GM12878 (cell line): ENCODE results near the gene LKAAEAR1. TPM values are rescaled to one million over a fixed set of nuclear protein-coding genes. Genes with fewer than 3 reads are reported as not detected.
A peak's percentile ranks its signal among the peaks of the same experiment; 100 is the strongest.

Experiments
- ATAC-seq: fragments of 200-7000 bp; cut with Tn5 transposase; 3 replicates; pipeline ENCODE4 v1.9.1; 2020; ENCODE audit warnings: mild to moderate bottlenecking, moderate library complexity
- BruUV-seq: library from RNA; stranded (reverse); fragments of 400-500 nt; replicated peaks from 2 replicates; lab custom pipeline; 2021; lab: Mats Ljungman, UMichigan
- CTCF ChIA-PET: fragments of 300-600 bp; sonication (Branson Sonifier 250); formaldehyde crosslinking; extraction: SDS; loops from one replicate; lab custom pipeline; 2021; ENCODE audit warnings: inconsistent platforms; lab: Yijun Ruan, JAX
- POLR2A ChIA-PET: fragments of 350-600 bp; formaldehyde crosslinking; extraction: SDS; loops from one replicate; lab custom pipeline; 2021; ENCODE audit warnings: inconsistent platforms; lab: Charles Lee
- RAD21 ChIA-PET: fragments of 300-600 bp; sonication (Branson Sonifier 250); formaldehyde crosslinking; loops from one replicate; lab custom pipeline; 2023; ENCODE audit warnings: antibody characterized with exemption; ENCODE audit not compliant: unreplicated experiment; lab: Charles Lee
- SMC1A ChIA-PET: fragments of 300-600 bp; sonication (Branson Sonifier 250); formaldehyde crosslinking; loops from one replicate; lab custom pipeline; 2023; ENCODE audit not compliant: unreplicated experiment, uncharacterized antibody; lab: Charles Lee
- DNase-seq: peaks from one replicate; pipeline ENCODE4 v3.0.0-alpha.2; 2011; ENCODE audit warnings: low read depth, low spot score
- FAIRE-seq: peaks from 3 replicates; lab custom pipeline; 2011; peaks lifted over from hg19 to GRCh38; lab: Jason Lieb, UNC
- H2AFZ ChIP-seq: 2 replicates; pipeline ENCODE4 v1.6.0; 2011; ENCODE audit warnings: low read depth, low read length, control low read depth; ENCODE audit not compliant: control insufficient read depth
- H3K27ac ChIP-seq: 2 replicates; pipeline ENCODE4 v1.5.1; 2011; ENCODE audit warnings: control low read depth; ENCODE audit not compliant: control insufficient read depth, insufficient read depth
- H3K27me3 ChIP-seq, 2 experiments: replicated peaks in 1 of 2; 2 replicates each; pipeline versions ENCODE4 v1.6.0 to v1.6.1; 2011; ENCODE audit warnings: low read length in 1 of 2; ENCODE audit not compliant: control insufficient read depth in 2 of 2, insufficient read depth in 2 of 2
- H3K36me3 ChIP-seq, 2 experiments: 2 replicates each; pipeline ENCODE4 v1.5.1; 2011; ENCODE audit warnings: low read length in 1 of 2; ENCODE audit not compliant: control insufficient read depth in 2 of 2, insufficient read depth in 2 of 2
- H3K4me1 ChIP-seq: 2 replicates; pipeline ENCODE4 v1.6.1; 2011; ENCODE audit warnings: mild to moderate bottlenecking, low read length, moderate library complexity, mixed read lengths; ENCODE audit not compliant: control insufficient read depth, insufficient read depth
- H3K4me2 ChIP-seq: 2 replicates; pipeline ENCODE4 v1.6.0; 2011; ENCODE audit warnings: control low read depth; ENCODE audit not compliant: control insufficient read depth, insufficient read depth
- H3K4me3 ChIP-seq: fragments of 200-600 bp; sonication (generic); 2 replicates; pipeline ENCODE4 v1.5.1; 2016
- H3K79me2 ChIP-seq: 2 replicates; pipeline ENCODE4 v1.6.0; 2011; ENCODE audit warnings: low read length; ENCODE audit not compliant: control insufficient read depth, insufficient read depth
- H3K9ac ChIP-seq: 2 replicates; pipeline ENCODE4 v1.8.0; 2011; ENCODE audit warnings: low read length, control low read depth, mixed read lengths; ENCODE audit not compliant: control insufficient read depth, insufficient read depth
- H3K9me3 ChIP-seq: replicated peaks from 3 replicates; pipeline ENCODE4 v1.5.1; 2011; ENCODE audit warnings: mild to moderate bottlenecking, low read length; ENCODE audit not compliant: control insufficient read depth, insufficient read depth
- H4K20me1 ChIP-seq: 2 replicates; pipeline ENCODE4 v1.6.0; 2011; ENCODE audit not compliant: control insufficient read depth, insufficient read depth
- BCLAF1 ChIP-seq: fragments of 450-650 bp; IDR thresholded peaks from 2 replicates; pipeline ENCODE4 v1.6.1; 2017; ENCODE audit warnings: antibody characterized with exemption, mild to moderate bottlenecking, moderate library complexity
- EED ChIP-seq: sonication (generic); IDR thresholded peaks from 2 replicates; pipeline ENCODE4 v1.6.1; 2016; ENCODE audit warnings: antibody characterized with exemption, low read depth
- HDGF ChIP-seq: fragments of 450-650 bp; IDR thresholded peaks from 2 replicates; pipeline ENCODE4 v1.6.1; 2016; ENCODE audit warnings: antibody characterized with exemption
- IKZF2 ChIP-seq, 2 experiments: fragments of 450-650 bp; IDR thresholded peaks; 2 replicates each; pipeline ENCODE4 v1.6.1; 2017; ENCODE audit warnings: mild to moderate bottlenecking in 2 of 2, moderate library complexity in 2 of 2
- MLLT1 ChIP-seq: fragments of 450-650 bp; IDR thresholded peaks from 2 replicates; pipeline ENCODE4 v1.6.1; 2016; ENCODE audit warnings: mild to moderate bottlenecking
- NFYB ChIP-seq: IDR thresholded peaks from 2 replicates; pipeline ENCODE4 v1.6.1; 2011; ENCODE audit warnings: low read depth, mild to moderate bottlenecking, low read length, improper control_type of control experiment, moderate library complexity; ENCODE audit not compliant: insufficient read depth
- NR2C1 ChIP-seq: fragments of 450-650 bp; IDR thresholded peaks from 2 replicates; pipeline ENCODE4 v1.6.1; 2017; ENCODE audit warnings: antibody characterized with exemption, mild to moderate bottlenecking, moderate library complexity
- NR2C2 ChIP-seq: IDR thresholded peaks from 2 replicates; pipeline ENCODE4 v1.6.1; 2011; ENCODE audit warnings: borderline replicate concordance, low read depth; ENCODE audit not compliant: control insufficient read depth, insufficient read length
- RAD21 ChIP-seq: IDR thresholded peaks from 2 replicates; pipeline ENCODE4 v1.6.1; 2011; ENCODE audit warnings: mild to moderate bottlenecking, low read depth, low read length, moderate library complexity; ENCODE audit not compliant: insufficient read depth
- SMC3 ChIP-seq: IDR thresholded peaks from 2 replicates; pipeline ENCODE4 v1.6.1; 2011; ENCODE audit warnings: low read length, improper control_type of control experiment, borderline replicate concordance
- TCF7 ChIP-seq: IDR thresholded peaks from 2 replicates; pipeline ENCODE4 v1.6.1; 2014; ENCODE audit warnings: antibody characterized with exemption, borderline replicate concordance
- YY1 ChIP-seq: IDR thresholded peaks from 2 replicates; pipeline ENCODE4 v1.6.1; 2011; ENCODE audit warnings: low read depth, mild to moderate bottlenecking, low read length
- ZNF24 ChIP-seq: fragments of 450-650 bp; IDR thresholded peaks from 2 replicates; pipeline ENCODE4 v1.6.1; 2017; ENCODE audit warnings: antibody characterized with exemption, mild to moderate bottlenecking
- ZNF687 ChIP-seq: fragments of 450-650 bp; IDR thresholded peaks from 2 replicates; pipeline ENCODE4 v1.6.1; 2017; ENCODE audit warnings: mild to moderate bottlenecking, moderate library complexity
- WGBS: methylation state at CpG from one replicate; pipeline ENCODE4 v1.1.6; 2016; ENCODE audit warnings: low lambda C conversion rate; ENCODE audit not compliant: insufficient replicate concordance, insufficient coverage; ENCODE audit errors: missing lambda C conversion rate; 5-methylcytosine and 5-hydroxymethylcytosine counted together
- in situ Hi-C: fragments of 300-500 bp; cut with MboI; formaldehyde crosslinking; loops from 9 replicates; pipeline ENCODE4 v1.14.3; 2018; ENCODE audit warnings: mixed read lengths
- intact Hi-C: fragments of 100-400 bp; cut with micrococcal nuclease; formaldehyde crosslinking; loops from one replicate; pipeline ENCODE4 v1.14.2; 2022; ENCODE audit not compliant: unreplicated experiment
- polyA plus RNA-seq, 11 experiments: library from polyadenylated mRNA; depleted of rRNA in 4 of 11; unstranded in 6 of 11; stranded (reverse) in 5 of 11; fragments of >200 nt; fragmentation: Nextera tagmentation in 4 of 11; fragmentation: Illumina TruSeq in 1 of 11; extraction: Ambion mirVana in 4 of 11; extraction: Trizol in 1 of 11; gene quantifications; 1 replicate in 1 of 11; 2 replicates in 10 of 11; pipeline versions ENCODE4 v1.2.1 to v1.2.3, GENCODE V29; 2011 to 2016; ENCODE audit warnings: inconsistent platforms in 2 of 11, missing spikeins in 2 of 11, low read depth in 1 of 11
- total RNA-seq, 4 experiments: library from RNA; depleted of rRNA in 3 of 4; stranded (reverse); fragments of >200 nt in 3 of 4; fragmentation: Illumina TruSeq in 1 of 4; extraction: Trizol in 1 of 4; gene quantifications; 2 replicates each; pipeline versions ENCODE4 v1.2.1 to v1.2.3, GENCODE V29; 2013 to 2021

The LKAAEAR1 gene
- total and polyA plus RNA-seq, 10 of the 15 experiments (the other 5 are each of a cell fraction or from before 2014, with no cell fraction given), result not detected

GRCh38 chr20:64062596-64063388 is 21.4 kb downstream of the LKAAEAR1 start, which contains the start of gene TCEA2:
Gene TCEA2, plus strand, starts transcription at chr20:64063198. Its CDS starts 115 bp downstream, at chr20:64063313.
- WGBS, result 13% methylated on average over 85 of the region's 85 CpGs
- ChIA-PET CTCF (interaction anchor here (0.8 to 1.1 kb wide), 4 partner anchors 22 to 151 kb away, joined by 3 to 7 read pairs (median 3); partner anchors contain the start of gene PRPF6), RAD21 (interaction anchor here (1.0 to 2.3 kb wide), 8 partner anchors 16 to 525 kb away, joined by 3 to 8 read pairs (median 4); partner anchors contain the start of genes OPRL1, PTK6, RGS19 and TPD52L2), SMC1A (interaction anchor here (0.8 to 2.1 kb wide), 5 partner anchors 9 to 83 kb away, joined by 3 to 8 read pairs (median 4); partner anchors contain the start of genes RGS19 and SAMD10), POLR2A (interaction anchor here (0.9 to 2.6 kb wide), 6 partner anchors 9 to 107 kb away, joined by 3 to 11 read pairs (median 5); partner anchors contain the start of gene UCKL1)
- in situ Hi-C loops (no loop called here), intact Hi-C loops (loop anchor here (2.0 kb wide), 1 partner anchor 16 kb away; the partner anchor contains the start of gene RGS19)
- FAIRE-seq (peak; percentile 93), ATAC-seq (peak; percentile 85), DNase-seq (no peak)
- Histone ChIP-seq H4K20me1 (no peaks in the 10 kb centered on the region), H3K9me3 (no peaks in the 10 kb centered on the region), H3K9ac (peak within 1 kb of the TSS; percentile 88), H3K4me3 (peak within 1 kb of the TSS; percentile 74), H3K4me1 (peaks cover 41% of the 10 kb centered on the region), H3K4me2 (peak within 1 kb of the TSS; percentile 92), H2AFZ (peak within 1 kb of the TSS; percentile 87), H3K27ac (peak within 1 kb of the TSS; percentile 56), H3K36me3 (no peaks in the 10 kb centered on the region), H3K27me3 (no peaks in the 10 kb centered on the region), H3K79me2 (no peaks in the 10 kb centered on the region; the same call in 1 of the 2 replicates)
- no TSS peak for BruUV-seq
- TF ChIP-seq ZNF24 (no peak), HDGF (peak; percentile 81), ZNF687 (0 out of 2 replicates have a peak, but pooled peaks have one; percentile 12), NR2C1 (peak; percentile 93), NR2C2 (no peak), YY1 (peak; percentile 89), MLLT1 (peak; percentile 49), IKZF2 (IDR thresholded peaks at IDR 0.05) (no peak), BCLAF1 (no peak), TCF7 (no peak), EED (no peak), NFYB (no peak), SMC3 (no peak), RAD21 (no peak)
